Jurkat, Clone E6-1 (cell line): Measurements from ENCODE around the gene PCDHB14.
"Not testable (repeated sequence)": the region's sequence is repeated elsewhere in the genome, so short reads cannot be mapped to it uniquely, and the experiment has no call there.

Source experiments
- DNase-seq: peaks from one replicate; pipeline ENCODE4 v3.0.0-alpha.2; 2011; ENCODE audit warnings: low read depth, low spot score
- H3K4me3 ChIP-seq: 2 replicates; pipeline ENCODE4 v1.5.1; 2011; ENCODE audit warnings: mild to moderate bottlenecking, low read length, control low read depth, moderate library complexity

PCDHB14 gene

GRCh38 chr5:141201646-141202045 lies 21.5 kb upstream of the PCDHB14 start:
- DNase-seq, H3K4me3 ChIP-seq: not testable (repeated sequence)

- H3K4me3 ChIP-seq = no peak within 1 kb of the TSS
- no peak for DNase-seq
Measured at GRCh38 chr5:141208478-141208877, 14.7 kb upstream of the PCDHB14 start, which contains the start of gene PCDHB12. Gene PCDHB12, plus strand, starts transcription at chr5:141208719. Its CDS starts 189 bp downstream, at chr5:141208908.

- not testable (repeated sequence) for H3K4me3 ChIP-seq, DNase-seq
Measured at GRCh38 chr5:141210281-141210680, 12.9 kb upstream of the PCDHB14 start.

GRCh38 chr5:141210849-141211248 lies 12.3 kb upstream of the PCDHB14 start:
- not testable (repeated sequence) for H3K4me3 ChIP-seq, DNase-seq

GRCh38 chr5:141213656-141214339 lies 9.3 kb upstream of the PCDHB14 start, which contains the start of gene PCDHB13:
Gene PCDHB13, plus strand, starts transcription at chr5:141213919. Its CDS starts 205 bp downstream, at chr5:141214124.
- peak; percentile 31 for DNase-seq
- not testable (repeated sequence) for H3K4me3 ChIP-seq

GRCh38 chr5:141214583-141214982 lies 8.6 kb upstream of the PCDHB14 start:
- not testable (repeated sequence) for H3K4me3 ChIP-seq, DNase-seq

- not testable (repeated sequence) for H3K4me3 ChIP-seq, DNase-seq
Measured at GRCh38 chr5:141215504-141215903, 7.6 kb upstream of the PCDHB14 start.

- not testable (repeated sequence) for DNase-seq
Measured at GRCh38 chr5:141216035-141216434, 7.1 kb upstream of the PCDHB14 start.

GRCh38 chr5:141224844-141225243 lies 1.7 kb downstream of the PCDHB14 start:
- H3K4me3 ChIP-seq, DNase-seq: not testable (repeated sequence)

More at GRCh38 chr5:141216035-141216434, 7.1 kb upstream of the PCDHB14 start:
- not testable (repeated sequence) for H3K4me3 ChIP-seq

GRCh38 chr5:141225421-141225820 lies 2.3 kb downstream of the PCDHB14 start:
- not testable (repeated sequence) for DNase-seq, H3K4me3 ChIP-seq

GRCh38 chr5:141234109-141234667 lies 11.0 kb downstream of the PCDHB14 start:
- no peak for DNase-seq
- no peak overlapping the region for H3K4me3 ChIP-seq

- not testable (repeated sequence) for H3K4me3 ChIP-seq, DNase-seq
Measured at GRCh38 chr5:141235922-141236321, 12.8 kb downstream of the PCDHB14 start.

- DNase-seq = no peak
- H3K4me3 ChIP-seq = no peak overlapping the region
Measured at GRCh38 chr5:141236516-141237313, 13.6 kb downstream of the PCDHB14 start.

GRCh38 chr5:141241496-141241895 lies 18.4 kb downstream of the PCDHB14 start:
- H3K4me3 ChIP-seq = no peak overlapping the region
- no peak for DNase-seq

- H3K4me3 ChIP-seq = no peak within 1 kb of the TSS
- DNase-seq = no peak
Measured at GRCh38 chr5:141245250-141245717, 22.1 kb downstream of the PCDHB14 start, which contains the start of gene PCDHB15. Gene PCDHB15, plus strand, starts transcription at chr5:141245395. Its CDS starts 184 bp downstream, at chr5:141245579.

GRCh38 chr5:141246971-141247370 lies 23.8 kb downstream of the PCDHB14 start:
- not testable (repeated sequence) for H3K4me3 ChIP-seq, DNase-seq

- not testable (repeated sequence) for DNase-seq, H3K4me3 ChIP-seq
Measured at GRCh38 chr5:141247434-141247833, 24.3 kb downstream of the PCDHB14 start.

GRCh38 chr5:141250576-141250975 lies 27.4 kb downstream of the PCDHB14 start:
- no peak for DNase-seq

GRCh38 chr5:141258464-141258863 lies 35.3 kb downstream of the PCDHB14 start:
- no peak overlapping the region for H3K4me3 ChIP-seq
- no peak for DNase-seq

More at GRCh38 chr5:141250576-141250975, 27.4 kb downstream of the PCDHB14 start:
- no peak overlapping the region for H3K4me3 ChIP-seq
